Stimulated activated naive CD4-positive, alpha-beta T cell treated with Interleukin-2 at 50 U/mL for 16 hours (primary cell): ENCODE results near the gene CFAP65.

Source experiments
- DNase-seq: peaks from one replicate; lab custom pipeline; 2025; lab: John Stamatoyannopoulos, UW

CFAP65 gene

GRCh38 chr2:218990052-218990451, 51.3 kb downstream of the CFAP65 start:
- no peak for DNase-seq

GRCh38 chr2:218988650-218989049, 52.7 kb downstream of the CFAP65 start:
- DNase-seq = no peak

DNA sequence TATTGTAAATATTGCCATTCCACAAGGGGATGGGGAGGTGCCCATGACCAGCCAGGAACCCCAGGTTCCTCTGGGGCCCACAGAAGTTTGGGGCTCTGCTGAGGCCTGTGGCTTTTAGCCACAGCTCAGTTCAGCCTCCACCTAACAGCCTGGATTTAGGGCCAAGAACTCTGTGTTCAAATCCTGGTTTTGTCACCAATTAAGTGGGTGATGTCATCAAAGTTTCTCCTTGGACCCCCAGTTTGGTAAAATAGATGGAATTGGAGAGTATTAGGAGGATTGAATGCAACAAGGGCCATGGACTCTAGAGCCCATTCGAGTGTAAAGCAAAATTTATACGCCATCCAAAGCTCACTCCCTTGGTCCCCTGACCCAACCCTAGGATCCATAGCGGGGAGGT, 53.2 kb downstream of the CFAP65 start:
- no peak for DNase-seq

DNA sequence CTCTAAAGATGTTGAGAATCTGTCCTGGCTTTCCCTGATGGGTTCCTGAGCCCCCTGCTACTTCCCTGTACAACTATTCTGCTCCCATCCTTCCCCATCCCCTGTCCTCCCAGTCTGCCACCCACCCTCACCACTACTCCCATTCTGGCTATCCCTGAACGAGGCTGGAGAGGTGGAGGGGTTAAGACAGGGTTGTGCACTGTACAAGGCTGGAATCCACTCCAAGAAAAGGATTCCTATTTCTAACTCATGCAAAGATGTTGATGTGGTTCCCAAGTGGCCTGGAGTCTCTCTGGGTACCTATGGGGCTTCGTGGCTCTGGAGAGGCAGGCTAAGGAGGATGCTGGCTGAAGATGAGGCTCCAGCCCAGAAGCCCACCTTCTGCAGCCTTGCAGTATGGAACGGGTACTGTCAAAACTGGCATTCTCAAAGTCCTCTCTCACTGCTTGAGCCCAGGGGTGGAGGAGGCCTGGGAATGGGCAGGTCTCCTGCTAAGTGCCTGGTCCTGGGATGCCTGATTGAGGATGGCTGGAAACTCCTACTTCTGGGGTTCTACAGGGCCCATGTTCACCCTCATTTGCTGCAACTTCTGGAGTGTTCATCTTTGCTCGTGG, 55.1 kb downstream of the CFAP65 start:
- DNase-seq = no peak

GRCh38 chr2:218985325-218986091, 55.8 kb downstream of the CFAP65 start:
- no peak for DNase-seq

DNA sequence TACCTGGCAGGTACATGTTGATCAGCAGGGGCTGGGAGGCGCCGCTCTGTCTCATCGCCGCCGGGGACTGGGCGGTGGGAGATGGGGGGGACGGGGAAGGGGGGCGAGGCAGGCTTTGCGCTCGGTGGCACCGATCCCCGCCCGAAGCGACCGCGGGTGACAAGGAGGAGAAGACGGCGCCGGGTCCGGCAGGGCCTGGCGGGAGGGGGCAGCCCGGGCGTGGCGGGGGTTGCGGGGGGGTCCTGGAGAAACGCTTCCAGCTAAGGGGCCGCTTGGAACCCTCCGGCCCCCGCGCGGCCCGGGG, 56.3 kb downstream of the CFAP65 start, which contains the start of gene FEV:
Gene FEV (minus strand): TSS at position 164 of the 304 bp plus-strand sequence. CDS start 109 bp downstream, at position 55.
- no peak for DNase-seq

DNA sequence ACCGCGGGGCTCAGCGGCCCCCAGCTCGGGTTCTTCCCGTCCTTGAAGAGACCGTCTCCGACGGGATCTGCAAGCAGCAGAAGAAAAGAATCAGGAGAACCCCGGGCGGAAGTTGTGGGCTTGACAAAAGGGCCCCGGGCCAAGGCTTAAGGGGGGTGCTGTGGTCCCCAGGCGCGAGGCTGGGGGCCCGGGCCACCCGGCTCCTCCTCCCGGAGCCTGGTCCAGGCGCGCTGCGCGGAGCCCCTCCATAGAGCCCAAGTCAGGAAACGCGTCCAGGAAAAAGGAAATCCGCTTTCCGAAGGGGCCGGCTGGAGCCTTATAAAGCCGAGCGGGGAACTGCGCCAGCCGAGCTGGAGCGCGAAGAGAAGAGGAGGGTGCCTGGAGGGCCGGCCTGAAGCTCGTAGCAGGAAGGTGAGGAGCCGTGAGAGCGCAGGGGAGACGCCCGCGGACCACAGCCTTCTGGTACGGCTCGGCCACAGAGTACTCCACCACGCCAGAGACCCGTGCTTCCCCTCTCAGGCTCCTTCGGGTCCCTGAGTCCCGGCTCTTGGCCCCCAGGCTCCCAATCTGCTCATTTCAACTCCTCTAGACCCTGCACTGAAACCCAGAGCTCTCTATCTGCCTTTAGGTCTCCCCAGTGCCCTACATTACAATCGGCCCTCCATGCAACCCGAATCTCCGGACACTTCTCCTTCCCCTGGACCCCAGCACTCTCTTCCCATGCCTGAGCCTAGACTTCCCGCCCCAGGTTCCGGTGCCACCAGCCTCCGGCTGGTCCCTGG, 56.9 kb downstream of the CFAP65 start:
- no peak for DNase-seq

DNA sequence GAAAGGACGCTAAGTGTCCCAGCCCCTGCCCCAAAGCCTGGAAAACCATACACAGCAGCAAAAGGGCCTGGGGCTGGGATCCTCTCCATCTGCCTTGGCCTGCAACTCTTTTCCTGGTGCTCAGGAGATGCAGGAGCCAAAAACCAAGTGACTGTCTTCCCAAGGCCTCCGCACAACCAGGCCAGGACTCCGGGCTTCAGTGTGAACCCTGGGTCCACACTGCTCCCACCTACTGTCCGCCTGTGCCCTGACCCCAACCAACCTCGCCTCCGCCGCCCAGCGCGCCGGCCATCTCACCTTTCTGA, 57.4 kb downstream of the CFAP65 start:
- DNase-seq = no peak

- no peak for DNase-seq
These were observed 57.9 kb downstream of the CFAP65 start for GRCh38 chr2:218983263-218983933.

DNA sequence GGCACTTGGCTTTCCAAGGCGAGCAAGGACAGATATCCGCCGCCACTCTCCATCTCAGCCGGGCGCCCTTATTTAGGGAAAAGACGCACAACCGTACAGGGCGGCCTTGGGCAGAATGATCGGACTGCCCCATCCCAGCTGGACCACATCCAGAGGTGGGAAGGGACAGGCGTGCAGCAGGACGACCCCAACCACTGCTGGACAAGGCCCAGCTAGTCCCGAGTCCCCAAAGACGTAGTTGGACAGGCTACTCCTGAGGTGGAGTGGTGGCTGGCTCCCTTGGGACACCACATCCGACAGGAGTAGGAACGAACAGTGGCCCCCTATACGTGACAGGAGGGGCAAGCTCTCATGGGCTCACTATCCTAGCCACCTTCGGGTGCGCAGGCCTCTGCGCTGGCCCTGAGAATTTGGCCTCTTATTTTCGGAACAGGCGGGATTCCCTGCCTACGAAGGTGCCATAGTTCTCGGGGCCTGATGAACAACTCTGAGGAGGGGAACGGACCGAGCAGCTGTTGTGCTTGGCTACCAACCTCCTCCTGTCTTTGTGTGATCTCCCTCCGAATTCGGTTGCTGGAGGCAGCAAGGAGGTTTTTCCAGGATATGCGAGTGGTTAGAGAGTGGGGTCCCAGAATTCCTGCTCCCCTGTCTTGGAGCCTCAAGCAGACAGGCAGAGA, 58.6 kb downstream of the CFAP65 start:
- DNase-seq = no peak

GRCh38 chr2:218981881-218982585, 59.3 kb downstream of the CFAP65 start:
- peak; percentile 34 for DNase-seq

DNA sequence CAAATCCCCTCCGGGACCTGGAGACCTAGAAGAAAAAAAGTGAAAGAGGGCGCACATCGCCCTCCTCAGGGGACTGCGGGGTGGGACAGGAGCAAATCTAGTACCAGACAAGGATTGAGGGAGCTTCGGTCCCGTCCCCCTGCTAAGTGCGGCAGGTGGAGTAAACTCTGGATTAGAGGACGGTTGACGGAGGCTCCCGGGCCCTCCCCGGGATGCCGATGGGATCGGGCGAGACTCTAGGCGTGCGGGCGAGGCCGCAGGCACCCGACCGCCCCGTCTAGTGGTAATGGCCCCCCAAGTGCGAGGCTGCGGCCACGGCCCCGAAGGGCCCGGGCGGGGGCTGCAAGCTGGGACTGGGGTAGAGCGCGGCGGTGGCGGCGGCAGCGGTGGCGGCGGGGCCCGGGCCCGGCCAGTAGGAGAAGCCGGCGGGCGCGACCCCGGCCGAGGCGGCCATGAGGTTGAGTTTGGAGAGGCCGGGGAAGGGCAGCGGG, 59.9 kb downstream of the CFAP65 start:
- no peak for DNase-seq

- DNase-seq = no peak
These were observed 60.5 kb downstream of the CFAP65 start for GRCh38 chr2:218980735-218981389.

DNA sequence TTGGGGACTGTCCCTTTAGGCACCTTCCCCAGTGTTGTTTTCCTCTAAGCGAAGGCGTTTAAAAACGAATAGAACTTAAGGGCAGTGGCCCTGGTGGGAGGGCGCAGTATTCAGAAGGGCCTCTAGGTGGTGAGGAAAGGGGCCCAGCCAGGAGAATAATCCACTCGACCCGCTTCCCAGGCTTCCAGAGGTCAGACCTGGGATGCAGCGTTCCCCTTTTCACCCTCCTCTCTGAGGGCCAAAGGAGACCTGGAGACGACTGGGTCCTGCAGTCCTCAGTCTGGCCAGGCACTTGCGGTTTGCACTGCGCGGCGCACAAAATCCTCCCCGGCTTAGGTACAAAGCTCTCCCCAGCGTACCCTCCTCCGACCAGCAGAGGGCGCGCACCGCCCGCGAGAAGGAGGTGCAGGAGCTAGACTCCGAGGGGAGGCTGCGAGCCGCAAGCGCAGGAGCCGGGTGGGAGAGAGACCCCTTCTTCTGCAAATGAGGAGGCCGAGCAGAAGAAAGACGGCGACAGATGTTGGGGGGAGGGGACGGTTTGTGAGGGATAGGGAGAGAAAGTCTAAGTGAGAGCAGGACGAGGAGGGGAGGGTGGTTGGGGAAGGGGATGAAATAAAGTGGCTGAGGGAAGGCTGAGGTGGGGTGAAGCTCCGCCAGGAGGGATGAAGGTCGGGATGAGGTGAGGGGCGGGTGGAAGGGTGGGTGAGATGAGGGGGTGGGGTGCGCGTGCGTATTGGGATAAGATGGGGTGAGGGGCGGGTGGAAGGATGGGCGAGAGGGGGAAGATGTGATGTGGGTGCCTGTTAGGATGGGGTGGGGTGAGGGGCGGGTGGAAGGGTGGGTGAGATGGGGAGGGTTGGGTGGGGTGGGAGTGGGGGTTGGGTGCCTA, 61.2 kb downstream of the CFAP65 start:
- DNase-seq = peak; percentile 82

- no peak for DNase-seq
These were observed 66.1 kb downstream of the CFAP65 start for GRCh38 chr2:218975060-218975777.

DNA sequence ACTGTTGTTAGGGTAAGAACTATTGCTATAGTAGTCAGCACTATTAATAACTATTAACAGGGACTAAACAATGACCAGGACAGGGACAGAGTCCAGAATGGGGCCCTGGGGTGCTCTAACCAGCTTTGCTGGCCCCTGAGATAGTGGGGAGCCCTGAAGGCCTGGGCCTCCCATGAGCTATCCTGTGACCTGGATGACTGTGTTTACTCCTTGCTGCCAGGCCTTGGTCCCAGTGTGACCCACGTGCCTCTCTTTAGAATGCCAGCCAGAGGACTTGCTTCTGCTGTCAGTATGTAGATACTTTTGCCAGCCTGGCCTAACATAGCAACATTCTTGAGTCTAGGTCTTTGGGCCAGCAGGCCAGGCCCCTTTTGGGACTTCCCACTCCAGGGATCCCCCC, 70.4 kb downstream of the CFAP65 start:
- DNase-seq = no peak

GRCh38 chr2:218964041-218964771, 77.1 kb downstream of the CFAP65 start:
- DNase-seq = no peak

DNA sequence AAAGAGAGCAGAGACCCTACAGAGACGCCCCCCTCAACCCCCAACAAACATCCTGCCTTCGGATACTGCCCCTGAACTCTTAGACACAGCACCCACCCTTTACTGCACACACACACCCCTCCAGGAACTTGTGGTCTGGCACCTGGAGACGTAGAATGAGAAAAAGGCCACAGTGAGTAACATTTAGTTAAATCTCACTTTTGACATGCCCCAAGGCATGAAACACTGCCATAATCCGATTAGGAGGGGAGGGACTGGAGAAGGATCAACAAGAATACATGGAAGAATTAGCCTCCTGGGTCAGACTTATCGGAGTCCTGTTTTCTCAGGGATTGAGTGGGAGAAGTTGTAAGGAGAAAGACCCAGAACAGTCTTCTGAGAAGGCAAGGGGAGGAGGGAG, 77.7 kb downstream of the CFAP65 start:
- DNase-seq = no peak
